Measurements from ENCODE around the gene TMEM63C. TPM values are rescaled to one million over a fixed set of nuclear protein-coding genes. Genes with fewer than 3 reads are reported as not detected.

Gene TMEM63C
- polyA plus RNA-seq, 1 donor (not counting 4 experiments of a cell fraction or from before 2014, with no cell fraction given): 0.66 TPM

GRCh38 chr14:77253333-77254190 is 72.0 kb downstream of the TMEM63C start:
- Histone ChIP-seq H3K27ac (ENCODE audit: control insufficient read depth, insufficient read depth, low read length) (no peak overlapping the region), H4K20me1 (ENCODE audit: control insufficient read depth, extremely low read depth, insufficient read depth, low read length) (no peaks in the 10 kb centered on the region), H2AFZ (ENCODE audit: control insufficient read depth, low read length) (no peak overlapping the region), H3K4me2 (ENCODE audit: control insufficient read depth, extremely low read depth, insufficient read depth, low read depth, low read length) (no peak overlapping the region), H3K9me1 (ENCODE audit: control insufficient read depth, extremely low read depth, insufficient read depth, low read length) (no peaks in the 10 kb centered on the region), H3K4me3 (ENCODE audit: control insufficient read depth in 2 of 3, extremely low read depth in 1 of 3, insufficient read depth in 2 of 3, low read depth in 1 of 3, low read length in 3 of 3) (no peak overlapping the region), H3K4me1 (ENCODE audit: control insufficient read depth, extremely low read depth, insufficient read depth, low read length) (no peaks in the 10 kb centered on the region), H3K36me3 (ENCODE audit: control insufficient read depth in 2 of 2, extremely low read depth in 1 of 2, insufficient read depth in 2 of 2, low read length in 2 of 2) (no peaks in the 10 kb centered on the region), H3K27me3 (ENCODE audit: control insufficient read depth, extremely low read depth, insufficient read depth, low read length) (peaks cover 3% of the 10 kb centered on the region), H3K9ac (ENCODE audit: control insufficient read depth, extremely low read depth, insufficient read depth, low read length) (no peak overlapping the region), H3K79me2 (ENCODE audit: control insufficient read depth, insufficient read depth, low read length) (no peaks in the 10 kb centered on the region), H3K9me3 (ENCODE audit: control insufficient read depth, low read depth, low read length) (no peaks in the 10 kb centered on the region)
- dilution Hi-C loops (cut with MboI; ENCODE audit: extremely low pct_ligation_motif_present, low sequenced_read_pairs): no loop called here
- no peak for FAIRE-seq
- no peak for DNase-seq (ENCODE audit: low read depth, low spot score)
- TF ChIP-seq CTCF (optimal IDR thresholded peaks at IDR 0.05 in 1 of 3, IDR thresholded peaks at IDR 0.05 in 1 of 3, conservative IDR thresholded peaks at IDR 0.05 in 1 of 3; ENCODE audit: extremely low read depth in 1 of 3, insufficient read depth in 2 of 3, low read length in 3 of 3) (no peak), EZH2 (IDR thresholded peaks at IDR 0.05; ENCODE audit: low read length) (no peak)

GRCh38 chr14:77256694-77257093 is 75.1 kb downstream of the TMEM63C start:
- DNase-seq (ENCODE audit: low read depth, low spot score): no peak
- no peak overlapping the region for H3K4me2 ChIP-seq (ENCODE audit: control insufficient read depth, extremely low read depth, insufficient read depth, low read depth, low read length)
- no peaks in the 10 kb centered on the region for H3K79me2 ChIP-seq (ENCODE audit: control insufficient read depth, insufficient read depth, low read length)
- no peaks in the 10 kb centered on the region for H3K9me1 ChIP-seq (ENCODE audit: control insufficient read depth, extremely low read depth, insufficient read depth, low read length)
- H3K9me3 ChIP-seq (ENCODE audit: control insufficient read depth, low read depth, low read length): no peaks in the 10 kb centered on the region
- no peaks in the 10 kb centered on the region for H3K36me3 ChIP-seq (ENCODE audit: control insufficient read depth in 2 of 2, extremely low read depth in 1 of 2, insufficient read depth in 2 of 2, low read length in 2 of 2)
- H4K20me1 ChIP-seq (ENCODE audit: control insufficient read depth, extremely low read depth, insufficient read depth, low read length): no peaks in the 10 kb centered on the region
- H3K9ac ChIP-seq (ENCODE audit: control insufficient read depth, extremely low read depth, insufficient read depth, low read length): no peak overlapping the region
- H2AFZ ChIP-seq (ENCODE audit: control insufficient read depth, low read length): no peak overlapping the region
- no peak for FAIRE-seq
- dilution Hi-C loops (cut with MboI; ENCODE audit: extremely low pct_ligation_motif_present, low sequenced_read_pairs): no loop called here
- peaks cover 10% of the 10 kb centered on the region for H3K27me3 ChIP-seq (ENCODE audit: control insufficient read depth, extremely low read depth, insufficient read depth, low read length)
- H3K27ac ChIP-seq (ENCODE audit: control insufficient read depth, insufficient read depth, low read length): no peak overlapping the region
- no peaks in the 10 kb centered on the region for H3K4me1 ChIP-seq (ENCODE audit: control insufficient read depth, extremely low read depth, insufficient read depth, low read length)
- no peak for TF ChIP-seq CTCF (optimal IDR thresholded peaks at IDR 0.05 in 1 of 3, IDR thresholded peaks at IDR 0.05 in 1 of 3, conservative IDR thresholded peaks at IDR 0.05 in 1 of 3; ENCODE audit: extremely low read depth in 1 of 3, insufficient read depth in 2 of 3, low read length in 3 of 3)
- no peak for TF ChIP-seq EZH2 (IDR thresholded peaks at IDR 0.05; ENCODE audit: low read length)
- H3K4me3 ChIP-seq (ENCODE audit: control insufficient read depth in 2 of 3, extremely low read depth in 1 of 3, insufficient read depth in 2 of 3, low read depth in 1 of 3, low read length in 3 of 3): no peak overlapping the region
